ENCODE results near the gene SENP7.
"Not testable (repeated sequence)": the region's sequence is repeated elsewhere in the genome, so short reads cannot be mapped to it uniquely, and the experiment has no call there.

SENP7 gene

GRCh38 chr3:101319531-101319930 is 193.5 kb downstream of the SENP7 start:
- no peak for DNase-seq

DNA sequence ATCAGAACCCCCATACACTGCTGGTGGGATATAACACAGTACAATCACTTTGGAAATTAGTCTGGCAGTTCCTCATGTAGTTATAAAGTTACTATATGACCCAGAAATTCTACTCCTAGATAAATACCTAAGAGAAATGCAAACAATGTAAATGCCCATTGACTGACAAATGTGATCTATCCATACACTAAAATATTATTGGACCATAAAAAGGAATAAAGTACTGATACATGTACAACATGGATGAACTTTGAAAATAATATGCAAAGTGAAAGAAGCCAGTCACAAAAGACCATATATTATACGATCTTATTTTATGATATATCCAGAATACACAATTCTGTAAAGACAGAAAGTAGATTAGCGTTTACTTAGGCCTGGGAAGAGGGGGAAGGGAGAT is 200.5 kb downstream of the SENP7 start:
- no peak for DNase-seq

- DNase-seq: no peak
Observed at GRCh38 chr3:101311676-101312075, 201.3 kb downstream of the SENP7 start.

DNA sequence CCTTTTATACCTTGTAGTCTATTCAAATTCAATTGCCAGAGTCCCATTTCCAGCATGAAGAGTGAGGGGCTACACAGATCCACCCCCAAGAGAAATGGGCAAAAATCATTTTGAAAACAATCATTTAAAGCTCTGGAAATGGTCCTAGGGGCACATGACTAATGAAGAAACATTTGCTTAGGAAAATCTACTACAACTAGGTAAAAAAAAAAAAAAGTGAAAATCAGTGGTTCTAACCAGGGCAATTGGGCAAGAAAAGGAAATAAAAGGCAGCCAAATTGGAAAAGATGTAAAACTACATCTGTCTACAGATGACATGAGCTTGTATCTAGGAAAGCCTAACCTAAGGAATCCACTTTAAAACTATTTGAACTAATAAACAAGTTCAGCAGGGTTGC is 202.0 kb downstream of the SENP7 start:
- no peak for DNase-seq

DNA sequence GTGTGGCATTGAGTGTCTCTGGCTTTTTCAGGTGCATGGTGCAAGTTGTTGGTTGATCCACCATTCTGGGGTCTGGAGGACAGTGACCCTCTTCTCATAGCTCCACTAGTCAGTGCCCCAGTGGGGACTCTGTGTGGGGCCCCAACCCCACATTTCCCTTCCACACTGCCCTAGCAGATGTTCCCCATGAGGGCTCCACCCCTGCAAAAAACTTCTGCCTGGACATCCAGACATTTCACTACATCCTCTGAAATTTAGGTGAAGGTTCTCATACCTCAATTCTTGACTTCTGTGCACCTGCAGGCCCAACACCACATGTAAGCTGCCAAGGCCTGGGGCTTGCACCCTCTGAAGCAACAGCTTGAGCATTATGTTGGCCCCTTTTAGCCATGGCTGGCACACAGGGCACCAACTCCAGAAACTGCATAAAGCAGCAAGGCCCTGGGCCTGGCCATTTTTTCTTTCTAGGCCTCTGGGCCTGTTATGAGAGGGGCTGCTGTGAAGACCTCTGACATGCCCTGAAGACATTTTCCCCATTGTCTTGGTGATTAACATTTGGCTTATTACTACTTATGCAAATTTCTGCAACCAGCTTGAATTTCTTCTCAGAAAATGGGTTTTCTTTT is 204.8 kb downstream of the SENP7 start:
- DNase-seq: not testable (repeated sequence)

- no peak for DNase-seq
Observed at GRCh38 chr3:101303836-101304235, 209.2 kb downstream of the SENP7 start.

- no peak for DNase-seq
Observed at GRCh38 chr3:101303089-101303731, 209.8 kb downstream of the SENP7 start.

DNA sequence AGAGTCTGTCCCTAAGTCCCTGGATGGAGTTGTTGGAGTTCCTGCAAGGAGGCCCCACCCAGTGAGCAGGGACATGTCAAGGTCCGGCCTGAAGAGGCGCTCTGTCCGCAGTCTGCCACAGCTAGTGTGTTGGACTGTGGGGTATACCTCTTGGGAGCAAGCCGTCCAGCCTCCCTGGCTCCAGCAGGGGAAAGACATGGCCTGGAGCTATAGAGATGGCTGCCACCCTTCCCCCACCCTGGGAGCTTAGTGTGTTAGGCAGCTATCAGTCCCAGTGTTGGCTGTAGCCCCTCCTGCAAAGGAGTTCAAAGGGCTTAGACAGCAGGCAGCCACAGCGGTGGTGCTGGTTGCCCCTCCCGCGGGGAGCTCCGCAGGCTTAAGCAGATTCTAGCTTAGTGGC is 212.9 kb downstream of the SENP7 start:
- DNase-seq: no peak

- DNase-seq: no peak
Observed at GRCh38 chr3:101292027-101292426, 221.0 kb downstream of the SENP7 start.

- no peak for DNase-seq
Observed at GRCh38 chr3:101288294-101288693, 224.7 kb downstream of the SENP7 start.

DNA sequence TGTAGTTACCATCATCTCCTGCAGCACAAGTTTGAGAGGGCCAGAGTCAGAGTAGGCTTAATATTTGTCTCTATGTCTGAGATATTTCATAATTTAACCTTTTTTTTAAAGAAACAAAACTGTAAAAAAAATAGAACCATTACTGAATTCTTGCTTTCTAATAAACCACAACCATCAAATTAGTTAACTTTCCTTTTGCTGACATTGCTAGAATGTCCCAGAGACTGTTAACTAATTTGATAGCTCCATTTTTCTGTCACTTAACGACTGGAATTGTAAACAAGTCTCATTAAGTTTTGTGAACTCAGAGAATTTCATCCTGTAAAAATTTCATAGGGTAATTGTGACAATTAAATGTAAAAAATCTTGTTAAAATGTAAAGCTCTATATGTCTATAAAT is 228.3 kb downstream of the SENP7 start:
- DNase-seq: no peak

DNA sequence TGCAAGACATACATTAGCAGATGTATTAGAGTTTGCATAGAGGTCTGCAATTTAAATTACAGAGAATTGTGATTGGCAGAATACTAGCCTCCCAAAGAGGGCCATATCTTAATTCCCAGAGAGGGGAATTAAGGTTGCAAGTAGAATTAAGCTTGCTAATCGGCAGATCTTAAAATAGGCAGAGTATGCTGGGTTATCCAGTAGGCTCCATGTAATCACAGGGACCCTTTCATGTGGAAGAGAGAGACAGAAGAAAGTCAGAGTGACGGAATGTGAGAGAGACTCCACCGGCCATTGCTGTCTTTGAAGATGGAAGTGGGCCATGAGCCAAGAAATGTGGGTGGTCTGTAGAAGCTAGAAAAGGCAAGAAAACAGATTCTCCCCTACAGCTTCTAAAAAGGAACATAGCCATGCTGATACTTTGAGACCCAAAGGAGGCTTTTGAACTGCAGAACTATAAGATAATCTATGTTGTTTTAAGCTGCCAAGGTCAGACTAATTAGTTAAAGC is 231.4 kb downstream of the SENP7 start:
- DNase-seq: no peak

DNA sequence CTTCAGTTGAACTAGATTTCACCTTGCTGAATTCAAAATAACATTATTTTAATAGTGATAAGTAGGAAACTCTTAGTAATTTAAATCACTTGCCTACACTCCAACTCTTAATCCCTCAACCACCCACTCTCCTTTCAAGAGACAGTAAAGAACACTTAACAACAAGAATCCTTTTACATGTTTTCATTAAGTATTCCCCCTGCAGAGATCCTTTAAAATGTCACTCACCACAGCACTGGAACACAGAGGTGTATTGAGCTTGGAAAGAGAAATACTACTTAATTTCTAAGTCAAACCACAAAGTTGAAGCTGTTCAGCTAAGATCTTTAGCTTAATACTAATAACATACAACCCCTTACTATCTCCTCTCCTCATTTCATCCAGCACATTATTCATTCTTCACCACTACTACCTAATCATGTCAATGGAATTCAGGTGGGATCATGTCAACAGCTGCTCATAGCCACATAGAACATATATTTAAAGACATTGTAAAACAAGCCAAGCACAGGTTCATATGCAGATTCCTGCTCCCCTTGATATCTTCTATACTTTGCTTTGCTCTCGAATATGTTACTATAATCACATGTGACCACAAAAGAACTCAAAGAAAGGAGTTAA is 233.1 kb downstream of the SENP7 start:
- DNase-seq: no peak

DNA sequence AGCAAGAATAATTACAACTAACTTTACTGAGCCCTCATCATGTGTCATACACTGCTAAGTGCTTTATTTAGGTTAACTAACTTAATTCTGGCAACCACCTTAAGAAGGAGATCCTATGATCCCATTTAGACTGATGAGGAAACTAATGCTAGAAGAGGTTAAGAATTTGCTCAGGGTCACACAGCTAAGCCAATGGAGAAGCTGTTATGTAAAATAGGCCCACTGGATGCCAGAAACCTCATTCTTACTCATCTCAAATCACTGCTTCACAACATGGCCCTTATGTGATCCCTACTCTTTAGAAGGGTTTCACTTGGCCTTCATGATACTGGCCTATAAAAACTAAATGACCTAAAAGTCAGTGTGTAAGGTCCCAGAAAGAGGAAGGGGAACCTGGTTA is 233.8 kb downstream of the SENP7 start:
- DNase-seq: no peak

DNA sequence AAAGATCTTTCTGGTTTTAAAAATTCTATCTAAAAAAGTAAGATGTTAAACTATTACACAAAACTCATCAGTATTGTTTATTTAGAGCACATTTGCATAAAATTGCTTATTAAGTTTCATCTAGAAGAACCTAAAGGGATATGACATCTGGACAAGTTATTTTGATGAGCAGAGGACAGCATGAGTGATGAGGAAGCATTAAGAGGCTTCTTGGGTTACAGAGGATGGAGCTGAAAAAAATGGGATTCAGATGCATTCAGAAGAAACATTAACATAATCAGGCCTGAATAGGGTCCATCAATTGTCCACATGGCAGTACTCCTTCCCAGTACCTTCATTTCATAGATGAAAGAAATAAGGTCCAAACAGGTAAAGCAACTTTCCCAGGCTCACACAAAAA is 234.3 kb downstream of the SENP7 start:
- DNase-seq: no peak
